OCI-LY7 (cell line): ENCODE results near the gene CCDC170. TPM values are rescaled to one million over a fixed set of nuclear protein-coding genes. Genes with fewer than 3 reads are reported as not detected.
A peak's percentile ranks its signal among the peaks of the same experiment; 100 is the strongest.

ENCODE experiments used
- BruUV-seq: library from RNA; stranded (reverse); fragments of 400-500 nt; replicated peaks from 2 replicates; lab custom pipeline; 2021; lab: Mats Ljungman, UMichigan
- CTCF ChIA-PET: fragments of 300-600 bp; sonication (Branson Sonifier 250); formaldehyde crosslinking; loops from one replicate; lab custom pipeline; 2022; ENCODE audit warnings: antibody characterized with exemption; ENCODE audit not compliant: unreplicated experiment; lab: Charles Lee
- POLR2A ChIA-PET: fragments of 300-600 bp; sonication (Branson Sonifier 250); formaldehyde crosslinking; loops from one replicate; lab custom pipeline; 2022; ENCODE audit warnings: antibody characterized with exemption; lab: Charles Lee
- DNase-seq: peaks from one replicate; pipeline ENCODE4 v3.0.0-alpha.2; 2015; ENCODE audit warnings: low spot score
- H2AFZ ChIP-seq: fragments of 200-600 bp; sonication (generic), shearing (Covaris generic); 2 replicates; pipeline ENCODE4 v1.6.1; 2014; ENCODE audit warnings: mild to moderate bottlenecking, antibody characterized with exemption, low read length, moderate library complexity
- H3K27ac ChIP-seq: fragments of 200-600 bp; sonication (generic); 2 replicates; pipeline ENCODE4 v1.5.1; 2014; ENCODE audit warnings: mixed run types, low read depth, mild to moderate bottlenecking, moderate library complexity, low read length, inconsistent platforms; ENCODE audit not compliant: poor library complexity, severe bottlenecking
- H3K36me3 ChIP-seq: fragments of 200-600 bp; sonication (generic); 2 replicates; pipeline ENCODE4 v1.6.1; 2014; ENCODE audit warnings: mild to moderate bottlenecking, antibody characterized with exemption, low read length, moderate library complexity, mixed read lengths; ENCODE audit not compliant: insufficient read depth
- H3K4me1 ChIP-seq: fragments of 200-600 bp; sonication (generic); 2 replicates; pipeline ENCODE4 v1.5.1; 2014; ENCODE audit warnings: mild to moderate bottlenecking, low read length; ENCODE audit not compliant: insufficient read depth, poor library complexity, severe bottlenecking
- H3K4me2 ChIP-seq: fragments of 200-600 bp; sonication (generic); 2 replicates; pipeline ENCODE4 v1.6.1; 2014; ENCODE audit warnings: mild to moderate bottlenecking, low read length
- H3K4me3 ChIP-seq: fragments of 200-600 bp; sonication (generic); 2 replicates; pipeline ENCODE4 v1.5.1; 2014; ENCODE audit warnings: mild to moderate bottlenecking, low read depth, low read length; ENCODE audit not compliant: poor library complexity, severe bottlenecking
- H3K79me2 ChIP-seq: fragments of 200-600 bp; sonication (generic); 2 replicates; pipeline ENCODE4 v1.6.1; 2016; ENCODE audit warnings: low read depth, mild to moderate bottlenecking, low read length, moderate library complexity, mixed read lengths; ENCODE audit not compliant: insufficient read depth
- H3K9me2 ChIP-seq: fragments of 200-600 bp; sonication (generic); 2 replicates; pipeline ENCODE4 v1.6.1; 2016; ENCODE audit warnings: mild to moderate bottlenecking, low read length, mixed read lengths; ENCODE audit not compliant: insufficient read depth
- H3K9me3 ChIP-seq: fragments of 200-600 bp; sonication (generic); 2 replicates; pipeline ENCODE4 v1.6.1; 2014; ENCODE audit warnings: mild to moderate bottlenecking, mixed run types, low read length, mixed read lengths
- H4K20me1 ChIP-seq: fragments of 200-600 bp; sonication (generic); 2 replicates; pipeline ENCODE4 v1.6.1; 2014; ENCODE audit warnings: mild to moderate bottlenecking, antibody characterized with exemption, low read length, moderate library complexity, mixed read lengths; ENCODE audit not compliant: insufficient read depth
- EZH2phosphoT487 ChIP-seq: fragments of 200-600 bp; sonication (generic); IDR thresholded peaks from 2 replicates; pipeline ENCODE4 v1.6.1; 2018; ENCODE audit warnings: low read depth, borderline replicate concordance, mild to moderate bottlenecking, mixed run types, antibody characterized with exemption, low read length, moderate library complexity, mixed read lengths
- intact Hi-C: fragments of 100-400 bp; cut with micrococcal nuclease; formaldehyde crosslinking; loops from one replicate; pipeline ENCODE4 v1.10.0; 2022; ENCODE audit not compliant: unreplicated experiment
- total RNA-seq, 2 experiments: library from RNA; depleted of rRNA in 1 of 2; stranded (reverse); fragments of >200 nt in 1 of 2; shearing (Covaris generic) in 1 of 2; gene quantifications; 2 replicates each; pipeline ENCODE4 v1.2.3, GENCODE V29; 2014 to 2022
- TF ChIP-seq, protein P1 (sequence below): fragments of 200-600 bp; sonication (generic); conservative IDR thresholded peaks from 2 replicates; pipeline ENCODE4 v1.5.1; 2014; ENCODE audit warnings: mild to moderate bottlenecking, antibody characterized with exemption, low read length, moderate library complexity, mixed read lengths

The CCDC170 gene
- total RNA-seq, 2 experiments from 2014 or later: not detected

DNA sequence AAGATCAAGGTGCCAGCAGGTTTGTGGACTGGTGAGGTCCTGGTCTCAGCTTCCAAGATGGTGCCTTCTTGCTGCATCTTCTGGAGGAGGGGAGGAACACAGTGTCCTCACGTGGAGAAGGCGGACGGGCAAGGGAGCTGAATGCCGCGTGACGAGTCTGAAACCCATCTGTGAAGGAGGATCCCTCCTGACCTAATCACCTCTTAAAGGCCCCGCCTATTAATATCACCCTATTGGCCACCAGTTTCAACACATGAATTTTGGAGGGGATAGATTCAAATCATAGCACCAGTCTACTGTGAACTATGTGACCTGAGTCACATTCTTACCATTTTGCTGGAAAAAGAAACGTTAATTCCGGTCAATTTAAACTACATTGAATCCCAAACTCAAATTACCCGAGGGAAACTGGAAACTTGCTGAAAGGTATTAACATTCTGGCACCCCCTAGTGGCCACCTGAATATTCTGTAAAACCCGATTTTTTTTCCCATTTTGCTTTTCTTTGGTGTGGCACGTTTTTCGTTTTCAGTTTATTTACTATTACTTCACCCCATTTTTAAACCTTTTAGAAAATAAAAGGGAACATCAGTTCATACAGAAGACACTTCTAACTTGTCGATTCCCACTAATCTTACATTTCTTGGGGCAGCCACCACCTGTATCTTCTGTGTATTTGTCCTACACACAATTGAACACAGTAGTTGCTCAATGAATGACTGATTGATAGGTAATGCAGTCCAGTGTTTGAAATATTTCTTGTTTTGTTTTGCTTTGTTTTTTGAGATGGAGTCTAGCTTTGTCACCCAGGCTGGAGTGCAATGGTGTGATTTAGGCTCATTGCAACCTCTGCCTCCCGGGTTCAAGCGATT, 17.9 kb upstream of the CCDC170 start:
- no peaks in the 10 kb centered on the region for H3K79me2 ChIP-seq
- no peaks in the 10 kb centered on the region for H3K9me3 ChIP-seq
- CTCF ChIA-PET: no interaction called here
- TF ChIP-seq EZH2phosphoT487: no peak
- TF ChIP-seq, protein P1, sequence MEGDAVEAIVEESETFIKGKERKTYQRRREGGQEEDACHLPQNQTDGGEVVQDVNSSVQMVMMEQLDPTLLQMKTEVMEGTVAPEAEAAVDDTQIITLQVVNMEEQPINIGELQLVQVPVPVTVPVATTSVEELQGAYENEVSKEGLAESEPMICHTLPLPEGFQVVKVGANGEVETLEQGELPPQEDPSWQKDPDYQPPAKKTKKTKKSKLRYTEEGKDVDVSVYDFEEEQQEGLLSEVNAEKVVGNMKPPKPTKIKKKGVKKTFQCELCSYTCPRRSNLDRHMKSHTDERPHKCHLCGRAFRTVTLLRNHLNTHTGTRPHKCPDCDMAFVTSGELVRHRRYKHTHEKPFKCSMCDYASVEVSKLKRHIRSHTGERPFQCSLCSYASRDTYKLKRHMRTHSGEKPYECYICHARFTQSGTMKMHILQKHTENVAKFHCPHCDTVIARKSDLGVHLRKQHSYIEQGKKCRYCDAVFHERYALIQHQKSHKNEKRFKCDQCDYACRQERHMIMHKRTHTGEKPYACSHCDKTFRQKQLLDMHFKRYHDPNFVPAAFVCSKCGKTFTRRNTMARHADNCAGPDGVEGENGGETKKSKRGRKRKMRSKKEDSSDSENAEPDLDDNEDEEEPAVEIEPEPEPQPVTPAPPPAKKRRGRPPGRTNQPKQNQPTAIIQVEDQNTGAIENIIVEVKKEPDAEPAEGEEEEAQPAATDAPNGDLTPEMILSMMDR: peak; percentile 96
- H3K4me1 ChIP-seq: peaks cover 15% of the 10 kb centered on the region
- BruUV-seq: no TSS peak
- no peaks in the 10 kb centered on the region for H4K20me1 ChIP-seq
- DNase-seq: peak; percentile 68
- intact Hi-C loops: loop anchor here (2.0 to 5.0 kb wide), 2 partner anchors 23 to 69 kb away; partner anchors contain the start of gene RMND1
- H2AFZ ChIP-seq: peak overlapping the region; percentile 87
- no peak overlapping the region for H3K4me3 ChIP-seq
- no peaks in the 10 kb centered on the region for H3K36me3 ChIP-seq
- H3K9me2 ChIP-seq: no peaks in the 10 kb centered on the region
- peak overlapping the region; percentile 58 for H3K4me2 ChIP-seq
- POLR2A ChIA-PET: interaction anchor here (0.6 to 0.8 kb wide), 3 partner anchors 71 to 822 kb away, joined by 3 read pairs; no protein-coding TSS in a partner anchor
- H3K27ac ChIP-seq: no peak overlapping the region

DNA sequence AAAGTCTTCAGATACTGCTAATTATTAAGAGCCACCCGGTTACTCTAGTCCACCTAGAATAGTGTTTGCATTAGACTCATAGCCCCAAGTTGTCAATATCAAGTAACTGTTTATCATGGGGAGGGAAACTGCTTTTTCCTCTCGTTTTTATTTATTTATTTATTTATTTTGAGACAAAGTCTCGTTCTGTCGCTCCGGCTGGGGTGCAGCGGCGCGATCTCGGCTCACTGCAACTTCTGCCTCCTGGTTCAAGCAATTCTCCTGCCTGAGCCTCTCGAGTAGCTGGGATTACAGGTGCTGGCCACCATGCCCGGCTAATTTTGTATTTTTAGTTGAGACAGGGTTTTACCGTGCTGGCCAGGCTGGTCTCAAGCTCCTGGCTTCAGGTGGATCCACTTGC, 16.1 kb upstream of the CCDC170 start:
- no TSS peak for BruUV-seq
- Histone ChIP-seq H3K79me2 (no peaks in the 10 kb centered on the region), H3K9me3 (no peaks in the 10 kb centered on the region), H3K4me2 (no peak overlapping the region), H3K4me1 (peaks cover 25% of the 10 kb centered on the region), H3K9me2 (no peaks in the 10 kb centered on the region), H2AFZ (no peak overlapping the region), H3K27ac (no peak overlapping the region), H4K20me1 (no peaks in the 10 kb centered on the region), H3K4me3 (no peak overlapping the region), H3K36me3 (no peaks in the 10 kb centered on the region)
- intact Hi-C loops: loop anchor here (2.0 to 5.0 kb wide), 2 partner anchors 25 to 70 kb away; partner anchors contain the start of gene RMND1
- DNase-seq: no peak
- CTCF ChIA-PET: no interaction called here
- TF ChIP-seq, protein P1: no peak
- no peak for TF ChIP-seq EZH2phosphoT487
- POLR2A ChIA-PET: no interaction called here
